Measurements from ENCODE around the gene BCCIP. TPM values are rescaled to one million over a fixed set of nuclear protein-coding genes. Genes with fewer than 3 reads are reported as not detected.

Gene BCCIP
- total RNA-seq, 1 donor from 2014 or later, result 68.1 TPM

DNA sequence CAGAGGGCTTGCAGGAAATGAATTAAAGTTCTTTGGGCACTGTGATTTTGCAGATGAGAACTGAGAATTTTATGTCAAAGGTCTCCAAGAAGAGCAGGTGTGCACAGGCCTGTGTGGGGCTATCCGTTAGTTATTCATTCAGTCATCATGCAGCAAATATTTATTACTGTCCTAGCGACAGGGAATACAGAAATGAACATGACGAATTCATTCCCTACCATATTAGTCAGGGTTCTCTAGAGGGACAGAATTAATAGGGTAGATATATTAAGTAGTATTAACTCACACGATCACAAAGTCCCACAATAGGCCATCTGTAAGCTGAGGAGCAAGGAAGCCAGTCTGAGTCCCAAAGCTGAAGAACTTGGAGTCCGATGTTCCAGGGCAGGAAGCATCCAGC lies 44.8 kb upstream of the BCCIP start:
- TF ChIP-seq, protein P1, sequence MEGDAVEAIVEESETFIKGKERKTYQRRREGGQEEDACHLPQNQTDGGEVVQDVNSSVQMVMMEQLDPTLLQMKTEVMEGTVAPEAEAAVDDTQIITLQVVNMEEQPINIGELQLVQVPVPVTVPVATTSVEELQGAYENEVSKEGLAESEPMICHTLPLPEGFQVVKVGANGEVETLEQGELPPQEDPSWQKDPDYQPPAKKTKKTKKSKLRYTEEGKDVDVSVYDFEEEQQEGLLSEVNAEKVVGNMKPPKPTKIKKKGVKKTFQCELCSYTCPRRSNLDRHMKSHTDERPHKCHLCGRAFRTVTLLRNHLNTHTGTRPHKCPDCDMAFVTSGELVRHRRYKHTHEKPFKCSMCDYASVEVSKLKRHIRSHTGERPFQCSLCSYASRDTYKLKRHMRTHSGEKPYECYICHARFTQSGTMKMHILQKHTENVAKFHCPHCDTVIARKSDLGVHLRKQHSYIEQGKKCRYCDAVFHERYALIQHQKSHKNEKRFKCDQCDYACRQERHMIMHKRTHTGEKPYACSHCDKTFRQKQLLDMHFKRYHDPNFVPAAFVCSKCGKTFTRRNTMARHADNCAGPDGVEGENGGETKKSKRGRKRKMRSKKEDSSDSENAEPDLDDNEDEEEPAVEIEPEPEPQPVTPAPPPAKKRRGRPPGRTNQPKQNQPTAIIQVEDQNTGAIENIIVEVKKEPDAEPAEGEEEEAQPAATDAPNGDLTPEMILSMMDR (IDR thresholded peaks at IDR 0.05; ENCODE audit: insufficient read depth, low read depth, low read length), result no peak
- TF ChIP-seq EZH2 (IDR thresholded peaks at IDR 0.05; ENCODE audit: insufficient read depth, low read length), result no peak
- no peaks in the 10 kb centered on the region for H3K4me1 ChIP-seq (ENCODE audit: insufficient read depth, low read length)
- no peak overlapping the region for H3K27ac ChIP-seq (ENCODE audit: low read depth, low read length)
- H2AFZ ChIP-seq (ENCODE audit: low read depth, low read length), result no peak overlapping the region
- H3K79me2 ChIP-seq (ENCODE audit: insufficient read depth, low read length), result no peaks in the 10 kb centered on the region
- peaks cover 35% of the 10 kb centered on the region for H3K27me3 Mint-ChIP-seq (ENCODE audit: low read depth, unreplicated experiment)
- no peak for FAIRE-seq
- H3K4me2 ChIP-seq (ENCODE audit: low read length), result no peak overlapping the region
- H3K27me3 ChIP-seq (ENCODE audit: insufficient read depth, low read length), result no peaks in the 10 kb centered on the region
- H3K4me3 ChIP-seq (ENCODE audit: insufficient read depth, low read depth, low read length), result no peak overlapping the region
- H3K4me3 Mint-ChIP-seq (ENCODE audit: unreplicated experiment), result no peak overlapping the region
- peaks cover 6% of the 10 kb centered on the region for H3K36me3 Mint-ChIP-seq (ENCODE audit: low read depth, unreplicated experiment)
- H3K9ac ChIP-seq (ENCODE audit: low read length), result no peak overlapping the region
- H3K27ac Mint-ChIP-seq (ENCODE audit: unreplicated experiment), result no peak overlapping the region
- no peaks in the 10 kb centered on the region for H4K20me1 ChIP-seq (ENCODE audit: insufficient read depth, low read length)
- H3K9me3 ChIP-seq (ENCODE audit: insufficient read depth, low read depth, low read length), result no peaks in the 10 kb centered on the region
- H3K9me3 Mint-ChIP-seq (ENCODE audit: unreplicated experiment), result peaks cover 17% of the 10 kb centered on the region
- H3K36me3 ChIP-seq (ENCODE audit: insufficient read depth, low read length), result no peaks in the 10 kb centered on the region
- no peak for DNase-seq (ENCODE audit: low read depth)
- H3K4me1 Mint-ChIP-seq (ENCODE audit: low read depth, unreplicated experiment), result peaks cover 8% of the 10 kb centered on the region

DNA sequence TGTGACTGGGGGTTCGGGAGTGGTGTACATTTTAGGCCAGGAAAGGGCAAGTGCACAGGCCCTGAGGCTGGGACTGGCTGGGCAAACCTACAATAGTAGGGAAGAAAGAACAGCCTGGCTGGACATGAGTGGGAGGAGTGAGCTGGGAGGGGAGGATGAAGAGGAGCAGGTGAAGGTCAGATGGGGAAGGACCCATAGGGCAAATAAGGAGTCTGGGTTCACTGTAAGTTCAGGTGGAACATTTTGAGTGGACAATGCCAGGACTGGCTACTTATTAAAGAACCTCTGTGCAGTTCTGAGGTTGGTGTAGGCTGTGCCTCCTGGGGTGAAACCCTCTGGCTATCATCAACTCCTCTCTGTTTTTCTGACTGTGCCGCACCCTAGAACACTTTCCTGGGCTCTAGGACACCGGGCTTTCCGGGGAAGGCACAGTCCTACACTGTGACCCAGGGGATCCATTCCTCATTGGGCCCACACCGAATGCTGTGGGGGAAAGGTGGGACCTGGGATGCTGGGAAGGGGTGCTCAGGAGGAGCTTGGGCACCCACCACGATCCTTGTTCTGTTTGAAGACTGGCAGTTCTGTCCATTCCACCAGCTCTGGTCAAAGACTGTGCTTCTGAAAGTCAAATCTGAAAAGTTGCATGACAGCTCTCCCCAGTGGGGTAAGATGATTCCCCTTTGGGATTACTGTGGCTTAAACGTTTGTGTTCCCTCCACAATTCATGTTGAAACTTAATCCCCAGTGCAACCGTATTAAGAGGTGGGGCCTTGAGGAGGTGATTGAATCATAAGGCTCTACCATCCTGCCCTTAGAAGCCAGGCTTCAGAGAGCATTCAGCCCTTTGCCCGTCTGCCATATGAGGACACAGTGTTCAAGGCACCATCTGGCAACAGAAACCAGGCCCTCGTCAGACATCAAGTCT lies 43.7 kb upstream of the BCCIP start:
- FAIRE-seq (no peak), DNase-seq (ENCODE audit: low read depth) (no peak)
- Histone ChIP-seq H3K4me3 (ENCODE audit: insufficient read depth, low read depth, low read length) (no peak overlapping the region), H3K4me2 (ENCODE audit: low read length) (no peak overlapping the region), H3K27me3 (ENCODE audit: insufficient read depth, low read length) (no peaks in the 10 kb centered on the region), H4K20me1 (ENCODE audit: insufficient read depth, low read length) (no peaks in the 10 kb centered on the region), H3K27ac (ENCODE audit: low read depth, low read length) (no peak overlapping the region), H3K79me2 (ENCODE audit: insufficient read depth, low read length) (no peaks in the 10 kb centered on the region), H3K4me1 (ENCODE audit: insufficient read depth, low read length) (no peaks in the 10 kb centered on the region), H3K9me3 (ENCODE audit: insufficient read depth, low read depth, low read length) (no peaks in the 10 kb centered on the region), H3K36me3 (ENCODE audit: insufficient read depth, low read length) (no peaks in the 10 kb centered on the region), H2AFZ (ENCODE audit: low read depth, low read length) (no peak overlapping the region), H3K9ac (ENCODE audit: low read length) (no peak overlapping the region)
- Mint-ChIP-seq H3K9me3 (ENCODE audit: unreplicated experiment) (peaks cover 17% of the 10 kb centered on the region), H3K36me3 (ENCODE audit: low read depth, unreplicated experiment) (peaks cover 6% of the 10 kb centered on the region), H3K27ac (ENCODE audit: unreplicated experiment) (no peak overlapping the region), H3K27me3 (ENCODE audit: low read depth, unreplicated experiment) (peaks cover 37% of the 10 kb centered on the region), H3K4me3 (ENCODE audit: unreplicated experiment) (no peak overlapping the region), H3K4me1 (ENCODE audit: low read depth, unreplicated experiment) (peaks cover 8% of the 10 kb centered on the region)
- TF ChIP-seq EZH2 (IDR thresholded peaks at IDR 0.05; ENCODE audit: insufficient read depth, low read length), result no peak
- TF ChIP-seq, protein P1 (IDR thresholded peaks at IDR 0.05; ENCODE audit: insufficient read depth, low read depth, low read length), result no peak

DNA sequence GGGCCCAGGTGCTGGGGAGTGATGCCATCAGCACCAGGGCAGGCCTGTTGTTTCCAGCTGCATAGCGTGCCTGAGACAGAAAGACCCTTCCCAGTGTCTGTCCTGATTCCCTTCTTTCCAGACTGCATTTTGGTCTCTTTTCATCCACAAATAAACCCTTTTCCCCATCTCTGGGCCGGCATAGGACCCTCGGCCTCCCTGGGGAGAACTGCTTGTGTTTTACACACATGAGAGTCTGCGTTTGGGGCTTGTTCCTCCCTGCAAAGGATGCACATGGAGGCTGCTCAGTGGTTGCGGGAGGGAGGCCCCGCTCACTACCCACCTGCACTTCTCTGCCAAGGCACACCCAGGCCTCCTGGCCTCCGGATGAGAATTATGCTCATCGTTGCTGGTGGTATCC lies 42.0 kb upstream of the BCCIP start:
- H3K27me3 Mint-ChIP-seq (ENCODE audit: low read depth, unreplicated experiment), result peaks cover 28% of the 10 kb centered on the region
- Histone ChIP-seq H3K4me1 (ENCODE audit: insufficient read depth, low read length) (no peaks in the 10 kb centered on the region), H3K4me3 (ENCODE audit: insufficient read depth, low read depth, low read length) (no peak overlapping the region), H3K79me2 (ENCODE audit: insufficient read depth, low read length) (no peaks in the 10 kb centered on the region), H3K4me2 (ENCODE audit: low read length) (no peak overlapping the region), H3K27me3 (ENCODE audit: insufficient read depth, low read length) (no peaks in the 10 kb centered on the region), H3K36me3 (ENCODE audit: insufficient read depth, low read length) (no peaks in the 10 kb centered on the region), H2AFZ (ENCODE audit: low read depth, low read length) (no peak overlapping the region), H3K9ac (ENCODE audit: low read length) (no peak overlapping the region), H3K27ac (ENCODE audit: low read depth, low read length) (no peak overlapping the region), H3K9me3 (ENCODE audit: insufficient read depth, low read depth, low read length) (no peaks in the 10 kb centered on the region), H4K20me1 (ENCODE audit: insufficient read depth, low read length) (no peaks in the 10 kb centered on the region)
- FAIRE-seq, result no peak
- H3K27ac Mint-ChIP-seq (ENCODE audit: unreplicated experiment), result no peak overlapping the region
- peaks cover 17% of the 10 kb centered on the region for H3K9me3 Mint-ChIP-seq (ENCODE audit: unreplicated experiment)
- H3K36me3 Mint-ChIP-seq (ENCODE audit: low read depth, unreplicated experiment), result peaks cover 6% of the 10 kb centered on the region
- H3K4me3 Mint-ChIP-seq (ENCODE audit: unreplicated experiment), result no peak overlapping the region
- DNase-seq (ENCODE audit: low read depth), result no peak
- TF ChIP-seq, protein P1 (IDR thresholded peaks at IDR 0.05; ENCODE audit: insufficient read depth, low read depth, low read length), result no peak
- no peak for TF ChIP-seq EZH2 (IDR thresholded peaks at IDR 0.05; ENCODE audit: insufficient read depth, low read length)
- H3K4me1 Mint-ChIP-seq (ENCODE audit: low read depth, unreplicated experiment), result peaks cover 8% of the 10 kb centered on the region

Data from astrocyte (in vitro differentiated cells and primary cell).